ENCODE measurements around the gene LLCFC1.

The LLCFC1 gene

GRCh38 chr7:142932386-142933091 lies 6.7 kb upstream of the LLCFC1 start:
- no peaks in the 10 kb centered on the region for H3K9me3 ChIP-seq (ENCODE audit: insufficient read depth, low read depth, low read length)
- H3K27ac ChIP-seq (ENCODE audit: low read length), result no peak overlapping the region
- H3K9ac ChIP-seq (ENCODE audit: low read depth, low read length), result no peak overlapping the region
- peaks cover 3% of the 10 kb centered on the region; the same call in 1 of the 2 replicates for H3K27me3 ChIP-seq (ENCODE audit: insufficient read depth, low read length)
- no peaks in the 10 kb centered on the region for H3K4me1 ChIP-seq (ENCODE audit: insufficient read depth, low read length)
- no peaks in the 10 kb centered on the region for H3K36me3 ChIP-seq (ENCODE audit: insufficient read depth, low read depth, low read length)
- H3K4me3 ChIP-seq (ENCODE audit: low read length), result no peak overlapping the region

- Histone ChIP-seq H3K4me3 (ENCODE audit: low read length) (no peak overlapping the region), H3K36me3 (ENCODE audit: insufficient read depth, low read depth, low read length) (no peaks in the 10 kb centered on the region), H3K27ac (ENCODE audit: low read length) (no peak overlapping the region), H3K27me3 (ENCODE audit: insufficient read depth, low read length) (peaks cover 2% of the 10 kb centered on the region; the same call in 1 of the 2 replicates), H3K9ac (ENCODE audit: low read depth, low read length) (no peak overlapping the region), H3K9me3 (ENCODE audit: insufficient read depth, low read depth, low read length) (no peaks in the 10 kb centered on the region), H3K4me1 (ENCODE audit: insufficient read depth, low read length) (no peaks in the 10 kb centered on the region)
These were observed 6.2 kb upstream of the LLCFC1 start for GRCh38 chr7:142933092-142933475.

GRCh38 chr7:142933624-142934023 lies 5.7 kb upstream of the LLCFC1 start, which contains the start of gene TRPV5:
TSS of gene TRPV5 (minus strand) at chr7:142933746. CDS start at chr7:142933459, 287 bp downstream.
- no peaks in the 10 kb centered on the region for H3K36me3 ChIP-seq (ENCODE audit: insufficient read depth, low read depth, low read length)
- H3K4me3 ChIP-seq (ENCODE audit: low read length), result no peak within 1 kb of the TSS
- H3K9me3 ChIP-seq (ENCODE audit: insufficient read depth, low read depth, low read length), result no peaks in the 10 kb centered on the region
- H3K9ac ChIP-seq (ENCODE audit: low read depth, low read length), result no peak within 1 kb of the TSS
- H3K27ac ChIP-seq (ENCODE audit: low read length), result no peak within 1 kb of the TSS
- H3K4me1 ChIP-seq (ENCODE audit: insufficient read depth, low read length), result no peaks in the 10 kb centered on the region
- no peaks in the 10 kb centered on the region; the same call in 1 of the 2 replicates for H3K27me3 ChIP-seq (ENCODE audit: insufficient read depth, low read length)

DNA sequence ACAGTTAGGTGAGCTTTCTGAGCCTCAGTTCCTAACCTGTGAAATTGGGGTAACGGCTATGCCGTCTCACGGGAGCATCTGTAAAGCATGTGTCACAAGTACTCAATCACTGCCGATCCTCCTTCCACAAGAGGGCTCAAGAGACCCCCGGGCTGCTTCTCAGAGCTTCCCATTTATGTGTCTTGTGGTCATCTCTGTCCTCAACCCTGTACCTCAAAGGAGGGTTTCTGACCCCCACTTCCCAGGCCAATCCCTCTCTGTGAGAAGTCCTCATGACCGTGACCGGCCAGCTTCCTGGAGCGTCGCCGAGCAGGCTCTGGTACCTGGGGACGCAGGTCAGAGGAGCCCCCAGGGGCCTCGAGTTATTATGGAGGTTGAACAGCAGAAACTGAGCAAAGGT lies 5.2 kb upstream of the LLCFC1 start:
- Histone ChIP-seq H3K4me1 (ENCODE audit: insufficient read depth, low read length) (no peaks in the 10 kb centered on the region), H3K27me3 (ENCODE audit: insufficient read depth, low read length) (no peaks in the 10 kb centered on the region; the same call in 1 of the 2 replicates), H3K9me3 (ENCODE audit: insufficient read depth, low read depth, low read length) (no peaks in the 10 kb centered on the region), H3K9ac (ENCODE audit: low read depth, low read length) (no peak overlapping the region), H3K27ac (ENCODE audit: low read length) (no peak overlapping the region), H3K36me3 (ENCODE audit: insufficient read depth, low read depth, low read length) (no peaks in the 10 kb centered on the region), H3K4me3 (ENCODE audit: low read length) (no peak overlapping the region)

GRCh38 chr7:142935941-142936565 lies 3.2 kb upstream of the LLCFC1 start:
- no peak overlapping the region for H3K27ac ChIP-seq (ENCODE audit: low read length)
- H3K27me3 ChIP-seq (ENCODE audit: insufficient read depth, low read length), result no peaks in the 10 kb centered on the region; the same call in 1 of the 2 replicates
- H3K9ac ChIP-seq (ENCODE audit: low read depth, low read length), result no peak overlapping the region
- H3K36me3 ChIP-seq (ENCODE audit: insufficient read depth, low read depth, low read length), result no peaks in the 10 kb centered on the region
- no peaks in the 10 kb centered on the region for H3K4me1 ChIP-seq (ENCODE audit: insufficient read depth, low read length)
- no peak overlapping the region for H3K4me3 ChIP-seq (ENCODE audit: low read length)
- no peaks in the 10 kb centered on the region for H3K9me3 ChIP-seq (ENCODE audit: insufficient read depth, low read depth, low read length)

GRCh38 chr7:142938611-142939010 lies 673 bp upstream of the LLCFC1 start:
- Histone ChIP-seq H3K4me1 (ENCODE audit: insufficient read depth, low read length) (no peaks in the 10 kb centered on the region), H3K27me3 (ENCODE audit: insufficient read depth, low read length) (no peaks in the 10 kb centered on the region; the same call in 1 of the 2 replicates), H3K36me3 (ENCODE audit: insufficient read depth, low read depth, low read length) (no peaks in the 10 kb centered on the region), H3K9me3 (ENCODE audit: insufficient read depth, low read depth, low read length) (no peaks in the 10 kb centered on the region), H3K4me3 (ENCODE audit: low read length) (no peak overlapping the region), H3K9ac (ENCODE audit: low read depth, low read length) (no peak overlapping the region), H3K27ac (ENCODE audit: low read length) (no peak overlapping the region)

- Histone ChIP-seq H3K36me3 (ENCODE audit: insufficient read depth, low read depth, low read length) (no peaks in the 10 kb centered on the region), H3K4me3 (ENCODE audit: low read length) (no peak overlapping the region), H3K27me3 (ENCODE audit: insufficient read depth, low read length) (no peaks in the 10 kb centered on the region; the same call in 1 of the 2 replicates), H3K9ac (ENCODE audit: low read depth, low read length) (no peak overlapping the region), H3K9me3 (ENCODE audit: insufficient read depth, low read depth, low read length) (no peaks in the 10 kb centered on the region), H3K4me1 (ENCODE audit: insufficient read depth, low read length) (no peaks in the 10 kb centered on the region), H3K27ac (ENCODE audit: low read length) (no peak overlapping the region)
These were observed 1.8 kb downstream of the LLCFC1 start for GRCh38 chr7:142940966-142941535.

DNA sequence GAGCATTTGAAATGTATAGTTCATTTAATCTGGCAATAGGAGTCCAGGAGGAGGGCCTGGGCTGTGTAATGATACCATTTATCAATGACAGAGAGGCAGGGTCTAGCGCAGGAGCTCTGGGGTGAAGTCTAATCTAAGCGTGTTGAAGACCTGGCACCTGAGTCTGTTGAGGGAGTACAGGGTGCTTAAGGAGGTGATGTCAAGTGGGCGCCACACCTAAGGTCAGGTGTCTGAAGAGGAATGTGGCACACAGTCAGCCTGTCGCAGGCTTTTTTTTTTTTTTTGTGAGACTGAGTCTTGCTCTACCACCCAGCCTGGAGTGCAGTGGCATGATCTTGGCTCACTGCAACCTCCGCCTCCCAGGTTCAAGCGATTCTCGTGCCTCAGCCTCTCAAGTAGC lies 2.3 kb downstream of the LLCFC1 start:
- H3K27ac ChIP-seq (ENCODE audit: low read length), result no peak overlapping the region
- H3K36me3 ChIP-seq (ENCODE audit: insufficient read depth, low read depth, low read length), result no peaks in the 10 kb centered on the region
- H3K9ac ChIP-seq (ENCODE audit: low read depth, low read length), result no peak overlapping the region

GRCh38 chr7:142942746-142943145 lies 3.5 kb downstream of the LLCFC1 start:
- no peaks in the 10 kb centered on the region for H3K4me1 ChIP-seq (ENCODE audit: insufficient read depth, low read length)
- H3K27me3 ChIP-seq (ENCODE audit: insufficient read depth, low read length), result no peaks in the 10 kb centered on the region; the same call in 1 of the 2 replicates
- H3K9ac ChIP-seq (ENCODE audit: low read depth, low read length), result no peak overlapping the region
- no peak overlapping the region for H3K27ac ChIP-seq (ENCODE audit: low read length)
- no peak overlapping the region for H3K4me3 ChIP-seq (ENCODE audit: low read length)
- H3K9me3 ChIP-seq (ENCODE audit: insufficient read depth, low read depth, low read length), result no peaks in the 10 kb centered on the region
- no peaks in the 10 kb centered on the region for H3K36me3 ChIP-seq (ENCODE audit: insufficient read depth, low read depth, low read length)

More for the DNA sequence above, 2.3 kb downstream of the LLCFC1 start:
- Histone ChIP-seq H3K27me3 (ENCODE audit: insufficient read depth, low read length) (no peaks in the 10 kb centered on the region; the same call in 1 of the 2 replicates), H3K4me3 (ENCODE audit: low read length) (no peak overlapping the region), H3K4me1 (ENCODE audit: insufficient read depth, low read length) (no peaks in the 10 kb centered on the region), H3K9me3 (ENCODE audit: insufficient read depth, low read depth, low read length) (no peaks in the 10 kb centered on the region)

- Histone ChIP-seq H3K4me3 (ENCODE audit: low read length) (no peak overlapping the region), H3K4me1 (ENCODE audit: insufficient read depth, low read length) (no peaks in the 10 kb centered on the region), H3K27me3 (ENCODE audit: insufficient read depth, low read length) (no peaks in the 10 kb centered on the region), H3K36me3 (ENCODE audit: insufficient read depth, low read depth, low read length) (no peaks in the 10 kb centered on the region), H3K27ac (ENCODE audit: low read length) (no peak overlapping the region), H3K9me3 (ENCODE audit: insufficient read depth, low read depth, low read length) (no peaks in the 10 kb centered on the region), H3K9ac (ENCODE audit: low read depth, low read length) (no peak overlapping the region)
These were observed 4.5 kb downstream of the LLCFC1 start for GRCh38 chr7:142943706-142944268.

- Histone ChIP-seq H3K27me3 (ENCODE audit: insufficient read depth, low read length) (no peaks in the 10 kb centered on the region), H3K9ac (ENCODE audit: low read depth, low read length) (no peak overlapping the region), H3K36me3 (ENCODE audit: insufficient read depth, low read depth, low read length) (no peaks in the 10 kb centered on the region), H3K4me3 (ENCODE audit: low read length) (no peak overlapping the region), H3K9me3 (ENCODE audit: insufficient read depth, low read depth, low read length) (no peaks in the 10 kb centered on the region), H3K27ac (ENCODE audit: low read length) (no peak overlapping the region), H3K4me1 (ENCODE audit: insufficient read depth, low read length) (no peaks in the 10 kb centered on the region)
These were observed 5.7 kb downstream of the LLCFC1 start for GRCh38 chr7:142945001-142945400.

Data from iPS-20b (cell line).